Esophagus muscularis mucosa (tissue), 4 donors: ENCODE results near the gene AADACL2. TPM values are rescaled to one million over a fixed set of nuclear protein-coding genes. Genes with fewer than 3 reads are reported as not detected.

Experiments
- DNase-seq: peaks from one replicate; pipeline ENCODE4 v3.0.0-alpha.2; 2017; ENCODE audit errors: extremely low spot score
- H3K27ac ChIP-seq, 4 donors: fragments of 200-600 bp; sonication (generic); replicated peaks in 1 of 4; 1 replicate in 3 of 4; 2 replicates in 1 of 4; pipeline ENCODE4 v1.5.1; 2016 to 2019; ENCODE audit warnings: mild to moderate bottlenecking in 1 of 4
- H3K27me3 ChIP-seq, 4 donors: fragments of 200-600 bp; sonication (generic); one replicate each; pipeline versions ENCODE4 v1.5.1 to v1.6.0; 2016 to 2019
- H3K36me3 ChIP-seq, 4 donors: fragments of 200-600 bp; sonication (generic); one replicate each; pipeline ENCODE4 v1.5.1; 2016 to 2019
- H3K4me1 ChIP-seq, 4 donors: fragments of 200-600 bp; sonication (generic); one replicate each; pipeline ENCODE4 v1.5.1; 2016 to 2019
- H3K4me3 ChIP-seq, 4 donors: fragments of 200-600 bp; sonication (generic); 1 replicate in 2 of 4; 2 replicates in 2 of 4; pipeline ENCODE4 v1.5.1; 2016 to 2019; ENCODE audit warnings: mild to moderate bottlenecking in 4 of 4, moderate library complexity in 1 of 4
- H3K9me3 ChIP-seq, 4 donors: fragments of 200-600 bp; sonication (generic); 1 replicate in 3 of 4; 2 replicates in 1 of 4; pipeline ENCODE4 v1.5.1; 2016 to 2019
- CTCF ChIP-seq, 3 experiments: fragments of 200-600 bp in 2 of 3; fragments of 450-650 bp in 1 of 3; sonication (generic) in 2 of 3; IDR thresholded peaks; one replicate each; pipeline ENCODE4 v1.5.1; 2017 to 2019; ENCODE audit warnings: antibody characterized with exemption in 3 of 3, mild to moderate bottlenecking in 2 of 3, moderate library complexity in 1 of 3
- EP300 ChIP-seq: sonication (generic); formaldehyde crosslinking; IDR thresholded peaks from one replicate; pipeline ENCODE4 v1.6.1; 2017; ENCODE audit warnings: antibody characterized with exemption
- POLR2A ChIP-seq: fragments of 450-650 bp; IDR thresholded peaks from one replicate; pipeline ENCODE4 v1.6.1; 2017; ENCODE audit warnings: antibody characterized with exemption, moderate library complexity, mild to moderate bottlenecking, low read depth
- POLR2AphosphoS5 ChIP-seq, 2 donors: sonication (generic); formaldehyde crosslinking; IDR thresholded peaks; one replicate each; pipeline ENCODE4 v1.6.1; 2017; ENCODE audit warnings: antibody characterized with exemption in 2 of 2
- WGBS: methylation state at CpG from one replicate; pipeline ENCODE4 v1.1.5; 2018; 5-methylcytosine and 5-hydroxymethylcytosine counted together
- intact Hi-C: fragments of 100-400 bp; cut with DNase I; formaldehyde crosslinking; loops from one replicate; pipeline ENCODE4 v1.15.1; 2023
- total RNA-seq, 4 donors: library from RNA; depleted of rRNA; stranded (reverse); fragments of >200 nt; gene quantifications; one replicate each; pipeline versions ENCODE4 v1.1.0 to v1.2.1, GENCODE V29; 2016

Gene AADACL2
- total RNA-seq, 4 donors from 2014 or later, result 0.17 to 0.33 (median 0.26) TPM; not detected in 1

DNA sequence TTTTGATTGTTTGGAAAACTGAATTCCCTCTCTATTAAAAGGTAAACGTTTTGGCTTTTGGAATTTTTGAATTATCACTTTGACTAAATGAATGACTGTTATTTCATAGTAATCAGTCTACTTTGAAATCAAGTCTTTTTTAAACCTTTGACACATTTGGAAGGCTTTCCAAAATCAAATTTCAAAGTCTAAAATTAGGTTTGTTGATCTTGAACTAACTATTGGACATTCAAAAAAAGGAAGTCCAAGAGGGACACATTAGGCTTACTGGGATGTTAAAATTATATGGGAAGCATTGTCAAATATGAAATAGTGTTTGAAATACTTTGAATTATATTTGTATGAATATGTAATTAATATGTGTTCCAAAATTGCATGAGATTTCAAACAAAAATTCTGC lies 45.2 kb upstream of the AADACL2 start:
- H3K4me1 ChIP-seq, result peaks cover 0 to 16% (median 12%) of the 10 kb centered on the region in 4 donors
- 49% methylated on average over 1 of the region's 1 CpG for WGBS

DNA sequence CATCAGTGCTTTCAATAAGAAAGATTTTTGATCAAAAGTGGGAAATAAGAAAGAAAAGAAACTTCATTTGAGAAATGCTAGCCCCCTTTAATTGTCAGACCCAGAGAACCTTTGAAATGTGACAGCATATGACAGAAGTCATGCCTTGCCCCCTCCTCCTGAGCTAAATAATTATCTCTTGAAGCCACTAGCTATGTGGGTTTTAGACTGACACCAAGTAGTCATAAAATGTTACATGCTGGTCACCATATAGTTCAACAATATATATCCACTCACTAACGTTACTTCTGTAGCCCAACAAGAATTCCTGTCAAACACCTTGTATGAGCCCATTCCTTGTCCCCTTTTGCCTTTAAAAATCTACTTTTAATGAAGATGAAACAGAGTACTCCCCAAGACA lies 43.1 kb upstream of the AADACL2 start:
- DNase-seq, result no peak
- Histone ChIP-seq H3K4me3 (no peak overlapping the region), H3K27ac (no peak overlapping the region), H3K27me3 (no peaks in the 10 kb centered on the region), H3K4me1 (peaks cover 0 to 16% (median 12%) of the 10 kb centered on the region in 4 donors), H3K36me3 (no peaks in the 10 kb centered on the region), H3K9me3 (no peaks in the 10 kb centered on the region)
- TF ChIP-seq CTCF (IDR thresholded peaks at IDR 0.05) (no peak), EP300 (no peak), POLR2AphosphoS5 (IDR thresholded peaks at IDR 0.05) (no peak), POLR2A (no peak)
- 100% methylated on average over 1 of the region's 1 CpG for WGBS
- intact Hi-C loops, result no loop called here

More for the DNA sequence above, 45.2 kb upstream of the AADACL2 start:
- TF ChIP-seq EP300 (no peak), POLR2A (no peak), CTCF (IDR thresholded peaks at IDR 0.05) (no peak), POLR2AphosphoS5 (IDR thresholded peaks at IDR 0.05) (no peak)
- no peaks in the 10 kb centered on the region for H3K36me3 ChIP-seq
- intact Hi-C loops, result no loop called here
- no peak overlapping the region for H3K4me3 ChIP-seq
- H3K27ac ChIP-seq, result no peak overlapping the region
- no peak for DNase-seq
- no peaks in the 10 kb centered on the region for H3K9me3 ChIP-seq
- H3K27me3 ChIP-seq, result no peaks in the 10 kb centered on the region

DNA sequence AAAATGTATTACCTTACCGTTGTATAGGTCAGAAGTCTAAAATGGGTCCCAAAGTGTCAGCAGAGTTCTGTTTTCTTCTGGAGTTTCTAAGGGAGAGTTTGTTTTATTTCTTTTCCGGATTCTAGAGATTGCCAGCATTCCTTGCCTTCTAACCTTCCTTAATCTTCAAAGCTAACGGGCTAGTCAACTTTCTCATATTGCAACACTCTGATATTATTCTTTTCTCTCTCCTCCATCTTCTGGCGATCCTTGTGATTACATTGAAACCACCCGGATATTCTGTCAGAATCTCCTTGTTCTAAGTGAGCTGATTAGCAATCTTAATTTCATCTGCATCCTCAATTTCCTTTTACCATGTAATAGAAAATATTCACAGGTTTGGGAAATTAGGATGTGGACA lies 36.2 kb upstream of the AADACL2 start:
- WGBS, result 51% methylated on average over 5 of the region's 5 CpGs
- Histone ChIP-seq H3K9me3 (no peaks in the 10 kb centered on the region), H3K27me3 (no peaks in the 10 kb centered on the region), H3K27ac (no peak overlapping the region), H3K4me1 (no peaks in the 10 kb centered on the region), H3K4me3 (no peak overlapping the region), H3K36me3 (no peaks in the 10 kb centered on the region)
- TF ChIP-seq CTCF (IDR thresholded peaks at IDR 0.05) (no peak), POLR2AphosphoS5 (IDR thresholded peaks at IDR 0.05) (no peak), EP300 (no peak), POLR2A (no peak)
- no peak for DNase-seq
- intact Hi-C loops, result no loop called here

DNA sequence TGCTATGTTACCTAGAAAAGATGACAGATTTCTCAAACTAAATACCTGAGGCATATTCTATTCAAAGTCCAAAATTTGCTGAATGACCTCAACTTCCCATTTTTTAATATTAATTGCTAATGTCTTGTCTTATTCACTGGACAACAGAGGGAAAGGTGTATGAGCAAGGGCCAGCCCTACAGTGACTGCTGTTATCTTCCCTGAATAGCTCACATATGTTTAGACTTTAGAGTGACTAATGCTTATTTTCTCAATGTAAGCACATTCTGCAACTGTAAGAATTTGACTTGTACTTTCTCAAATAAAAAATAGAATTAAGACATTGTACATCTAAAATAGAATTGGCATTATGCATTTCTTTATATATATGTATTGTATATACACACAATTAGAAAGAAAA lies 26.5 kb upstream of the AADACL2 start:
- no peak overlapping the region for H3K27ac ChIP-seq
- no peaks in the 10 kb centered on the region for H3K27me3 ChIP-seq
- no peaks in the 10 kb centered on the region for H3K4me1 ChIP-seq
- TF ChIP-seq CTCF (IDR thresholded peaks at IDR 0.05), result no peak
- TF ChIP-seq POLR2A, result no peak
- TF ChIP-seq EP300, result no peak
- no peak for TF ChIP-seq POLR2AphosphoS5 (IDR thresholded peaks at IDR 0.05)
- H3K9me3 ChIP-seq, result peaks cover 0 to 7% (median 0%) of the 10 kb centered on the region in 4 donors
- DNase-seq, result no peak
- intact Hi-C loops, result no loop called here
- no peak overlapping the region for H3K4me3 ChIP-seq
- no peaks in the 10 kb centered on the region for H3K36me3 ChIP-seq

- Histone ChIP-seq H3K27me3 (no peaks in the 10 kb centered on the region), H3K36me3 (no peaks in the 10 kb centered on the region), H3K4me3 (no peak overlapping the region), H3K27ac (no peak overlapping the region), H3K4me1 (no peaks in the 10 kb centered on the region), H3K9me3 (peaks cover 0 to 7% (median 0%) of the 10 kb centered on the region in 4 donors)
- TF ChIP-seq CTCF (IDR thresholded peaks at IDR 0.05) (no peak), POLR2A (no peak), POLR2AphosphoS5 (IDR thresholded peaks at IDR 0.05) (no peak), EP300 (no peak)
- intact Hi-C loops, result no loop called here
- WGBS, result 88% methylated on average over 1 of the region's 1 CpG
- DNase-seq, result no peak
Observed at GRCh38 chr3:151708868-151709267, 24.9 kb upstream of the AADACL2 start.
